Right lobe of liver (tissue), 4 donors: Measurements from ENCODE around the gene ACTG2.

Experiments used
- CTCF ChIP-seq, 4 donors: fragments of 200-600 bp in 3 of 4; fragments of 450-650 bp in 1 of 4; IDR thresholded peaks; one replicate each; pipeline versions ENCODE4 v1.5.1 to v1.8.0; 2016 to 2022; ENCODE audit warnings: antibody characterized with exemption in 4 of 4, mild to moderate bottlenecking in 2 of 4
- POLR2A ChIP-seq: fragments of 450-650 bp; IDR thresholded peaks from one replicate; pipeline ENCODE4 v1.6.1; 2017; ENCODE audit warnings: antibody characterized with exemption, mild to moderate bottlenecking
- donor health status: DM: no; HTN: no; CAD: no.
- donor health status: DM: no; HTN: no; CAD: no.
- donor health status: DM: no; HTN: yes; CAD: no.

GRCh38 chr2:73931531-73932500 lies 39.0 kb downstream of the ACTG2 start:
- TF ChIP-seq CTCF (IDR thresholded peaks at IDR 0.05) (no peak), POLR2A (no peak)
